Neural cell (in vitro differentiated cells): Measurements from ENCODE around the gene DAW1. TPM values are rescaled to one million over a fixed set of nuclear protein-coding genes. Genes with fewer than 3 reads are reported as not detected.

Source experiments
- H2AFZ ChIP-seq: fragments of 200-600, 300-800 bp; sonication (generic), shearing (Covaris generic); 2 replicates; pipeline ENCODE4 v1.6.0; 2014; ENCODE audit warnings: low read depth, mild to moderate bottlenecking, antibody characterized with exemption, low read length, moderate library complexity
- H3F3A ChIP-seq: fragments of 200-600 bp; shearing (Covaris generic); 2 replicates; pipeline ENCODE4 v1.6.1; 2016; ENCODE audit warnings: mild to moderate bottlenecking, moderate library complexity, mixed read lengths, antibody characterized with exemption, low read length; ENCODE audit not compliant: insufficient read depth, poor library complexity, severe bottlenecking
- H3K27ac ChIP-seq: fragments of 200-600, 300-800 bp; sonication (generic), shearing (Covaris generic); 2 replicates; pipeline ENCODE4 v1.5.1; 2014; ENCODE audit warnings: mild to moderate bottlenecking, low read length, moderate library complexity
- H3K27me3 ChIP-seq: fragments of 300-800, 200-600 bp; sonication (generic), shearing (Covaris generic); 2 replicates; pipeline ENCODE4 v1.6.0; 2014; ENCODE audit warnings: mild to moderate bottlenecking, low read depth, low read length, moderate library complexity; ENCODE audit not compliant: insufficient read depth
- H3K36me3 ChIP-seq: fragments of 300-800, 200-600 bp; sonication (generic), shearing (Covaris generic); 2 replicates; pipeline ENCODE4 v1.5.1; 2014; ENCODE audit warnings: mild to moderate bottlenecking, antibody characterized with exemption, low read length, moderate library complexity; ENCODE audit not compliant: insufficient read depth
- H3K4me2 ChIP-seq: fragments of 300-800, 200-600 bp; sonication (generic), shearing (Covaris generic); 2 replicates; pipeline ENCODE4 v1.6.0; 2014; ENCODE audit warnings: mild to moderate bottlenecking, low read length
- H3K4me3 ChIP-seq: fragments of 300-800, 200-600 bp; sonication (generic), shearing (Covaris generic); 2 replicates; pipeline ENCODE4 v1.5.1; 2014; ENCODE audit warnings: mild to moderate bottlenecking, low read length, moderate library complexity
- H3K79me2 ChIP-seq: fragments of 200-600 bp; shearing (Covaris generic); replicated peaks from 2 replicates; pipeline ENCODE4 v1.6.0; 2014; ENCODE audit warnings: mild to moderate bottlenecking, low read length, moderate library complexity; ENCODE audit not compliant: insufficient read depth
- H3K9ac ChIP-seq: fragments of 300-800, 200-600 bp; sonication (generic), shearing (Covaris generic); 2 replicates; pipeline ENCODE4 v1.6.1; 2016; ENCODE audit warnings: mild to moderate bottlenecking, low read length, mixed read lengths
- H3K9me2 ChIP-seq: fragments of 200-600 bp; shearing (Covaris generic); 2 replicates; pipeline ENCODE4 v1.6.1; 2016; ENCODE audit warnings: mild to moderate bottlenecking, low read length, mixed read lengths; ENCODE audit not compliant: insufficient read depth
- H3K9me3 ChIP-seq: fragments of 200-600, 300-800 bp; sonication (generic), shearing (Covaris generic); 2 replicates; pipeline ENCODE4 v1.6.1; 2016; ENCODE audit warnings: mild to moderate bottlenecking, mixed run types, low read length, moderate library complexity, mixed read lengths
- H4K20me1 ChIP-seq: fragments of 200-600 bp; shearing (Covaris generic); 2 replicates; pipeline ENCODE4 v1.6.1; 2016; ENCODE audit warnings: mild to moderate bottlenecking, mixed run types; ENCODE audit not compliant: insufficient read depth
- CTCF ChIP-seq: fragments of 450-650 bp; IDR thresholded peaks from 2 replicates; pipeline ENCODE4 v1.5.1; 2014; ENCODE audit warnings: antibody characterized with exemption, mild to moderate bottlenecking, moderate library complexity; ENCODE audit not compliant: poor library complexity, severe bottlenecking
- EP300 ChIP-seq: fragments of 450-650 bp; conservative IDR thresholded peaks from 2 replicates; pipeline ENCODE4 v1.6.1; 2014; ENCODE audit warnings: antibody characterized with exemption, mild to moderate bottlenecking, moderate library complexity; ENCODE audit not compliant: poor library complexity, severe bottlenecking
- EZH2 ChIP-seq: fragments of 200-600, 300-800 bp; shearing (Covaris generic), sonication (generic); IDR thresholded peaks from 2 replicates; pipeline ENCODE4 v1.6.1; 2014; ENCODE audit warnings: antibody characterized with exemption, low read length, borderline replicate concordance, mild to moderate bottlenecking; ENCODE audit not compliant: insufficient read depth, poor library complexity, severe bottlenecking
- MXI1 ChIP-seq: fragments of 450-650 bp; conservative IDR thresholded peaks from 2 replicates; pipeline ENCODE4 v1.6.1; 2014; ENCODE audit warnings: antibody characterized with exemption, mild to moderate bottlenecking; ENCODE audit not compliant: poor library complexity, severe bottlenecking
- POLR2AphosphoS5 ChIP-seq: IDR thresholded peaks from 2 replicates; pipeline ENCODE4 v1.6.1; 2012
- RAD21 ChIP-seq: fragments of 450-650 bp; conservative IDR thresholded peaks from 2 replicates; pipeline ENCODE4 v1.6.1; 2014; ENCODE audit warnings: antibody characterized with exemption, mild to moderate bottlenecking, moderate library complexity
- REST ChIP-seq: IDR thresholded peaks from 2 replicates; pipeline ENCODE4 v1.6.1; 2012; ENCODE audit warnings: borderline replicate concordance
- SMC3 ChIP-seq: fragments of 450-650 bp; conservative IDR thresholded peaks from 2 replicates; pipeline ENCODE4 v1.6.1; 2014; ENCODE audit warnings: antibody characterized with exemption, mild to moderate bottlenecking, moderate library complexity; ENCODE audit not compliant: poor library complexity
- TAF1 ChIP-seq: IDR thresholded peaks from 2 replicates; pipeline ENCODE4 v1.6.1; 2012; ENCODE audit warnings: low read depth
- polyA plus RNA-seq: library from polyadenylated mRNA; depleted of rRNA; stranded (reverse); fragments of >200 nt; gene quantifications from 2 replicates; pipeline ENCODE4 v1.2.3, GENCODE V29; 2014

DAW1 gene
- polyA plus RNA-seq, 1 donor from 2014 or later: 1.5 TPM

GRCh38 chr2:227877421-227878310, 6.2 kb downstream of the DAW1 start:
- Histone ChIP-seq H3K9ac (no peak overlapping the region), H3K36me3 (no peaks in the 10 kb centered on the region)

More at GRCh38 chr2:227877421-227878310, 6.2 kb downstream of the DAW1 start:
- Histone ChIP-seq H3K4me3 (no peak overlapping the region), H3K9me3 (no peaks in the 10 kb centered on the region), H2AFZ (no peak overlapping the region), H3K27me3 (no peaks in the 10 kb centered on the region), H3K9me2 (no peaks in the 10 kb centered on the region), H3K27ac (no peak overlapping the region), H4K20me1 (no peaks in the 10 kb centered on the region), H3F3A (no peaks in the 10 kb centered on the region), H3K79me2 (no peaks in the 10 kb centered on the region), H3K4me2 (no peak overlapping the region)
- no peak for TF ChIP-seq REST
- no peak for TF ChIP-seq POLR2AphosphoS5
- no peak for TF ChIP-seq TAF1
- TF ChIP-seq EP300: no peak
- no peak for TF ChIP-seq SMC3
- no peak for TF ChIP-seq MXI1
- no peak for TF ChIP-seq RAD21
- no peak for TF ChIP-seq EZH2
- no peak for TF ChIP-seq CTCF
